Measurements from ENCODE around the gene KIAA0753.

- no peak for TF ChIP-seq CTCF (IDR thresholded peaks at IDR 0.05; ENCODE audit: insufficient read depth, low read length)
- no peak for TF ChIP-seq REST (IDR thresholded peaks at IDR 0.05; ENCODE audit: insufficient replicate concordance, low read depth)
These were observed 97.2 kb downstream of the KIAA0753 start for GRCh38 chr17:6543079-6544010.

Measured in HL-60 (cell line).